GM21381 (cell line): ENCODE results near the gene FABP3.

Experiments
- ATAC-seq: cut with Tn5 transposase; IDR thresholded peaks from one replicate; pipeline ENCODE4 v1.9.1; 2021; ENCODE audit warnings: mild to moderate bottlenecking, moderate library complexity; ENCODE audit not compliant: unreplicated experiment

The FABP3 gene

DNA sequence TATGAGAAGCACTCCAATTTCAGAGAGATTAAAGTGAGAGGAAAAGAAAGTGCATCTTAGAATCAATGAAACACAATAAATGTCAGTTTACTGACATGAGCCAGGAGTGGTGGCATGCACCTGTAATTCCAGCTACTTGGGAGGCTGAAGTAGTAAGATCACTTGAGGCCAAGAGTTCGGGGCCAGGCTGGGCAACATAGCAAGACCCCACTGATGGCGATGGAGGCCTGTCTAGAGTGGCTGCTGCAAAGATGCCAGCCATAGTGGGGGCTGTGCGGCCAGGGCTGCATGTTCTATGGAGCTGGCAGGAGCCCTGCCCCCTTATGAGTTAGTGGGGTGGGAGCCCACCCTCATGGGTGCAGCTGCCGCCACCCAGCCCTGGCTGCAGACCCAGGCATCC lies 48.8 kb downstream of the FABP3 start:
- ATAC-seq: no peak

GRCh38 chr1:31318146-31318545 lies 54.7 kb downstream of the FABP3 start:
- ATAC-seq: no peak

DNA sequence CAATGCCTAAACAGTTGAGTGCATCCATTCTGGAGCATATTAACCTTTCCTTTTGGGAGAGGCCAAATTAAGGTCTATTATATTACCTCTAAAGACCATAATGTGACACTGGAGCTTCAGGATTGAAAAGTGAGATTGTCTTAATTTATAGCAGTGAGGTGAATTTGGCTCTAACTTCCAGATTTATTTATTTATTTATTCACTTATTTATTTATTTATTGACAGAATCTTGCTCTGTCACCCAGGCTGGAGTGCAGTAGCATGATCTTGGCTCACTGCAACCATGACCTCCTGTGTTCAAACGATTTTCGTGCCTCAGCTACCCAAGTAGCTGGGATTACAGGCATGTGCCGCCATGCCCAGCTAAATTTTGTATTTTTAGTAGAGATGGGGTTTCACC lies 57.0 kb downstream of the FABP3 start:
- ATAC-seq: no peak
